SJCRH30 (cell line): Measurements from ENCODE around the gene FOXF2. TPM values are rescaled to one million over a fixed set of nuclear protein-coding genes. Genes with fewer than 3 reads are reported as not detected.
"Not testable (repeated sequence)": the region's sequence is repeated elsewhere in the genome, so short reads cannot be mapped to it uniquely, and the experiment has no call there.

ENCODE experiments used
- DNase-seq, 2 experiments: peaks; one replicate each; pipeline ENCODE4 v3.0.0-alpha.2; 2015 to 2020
- H3K27ac ChIP-seq: fragments of 250-450 bp; sonication (Bioruptor Pico); 2 replicates; pipeline ENCODE4 v1.5.1; 2020; ENCODE audit warnings: mild to moderate bottlenecking, moderate library complexity
- H3K27me3 ChIP-seq: fragments of 250-450 bp; sonication (Bioruptor Pico); 2 replicates; pipeline ENCODE4 v1.5.1; 2020; ENCODE audit warnings: mild to moderate bottlenecking, moderate library complexity
- H3K36me3 ChIP-seq: fragments of 250-450 bp; sonication (Bioruptor Pico); 2 replicates; pipeline ENCODE4 v1.5.1; 2020; ENCODE audit warnings: mild to moderate bottlenecking, moderate library complexity
- H3K4me1 ChIP-seq: fragments of 250-450 bp; sonication (Bioruptor Pico); 2 replicates; pipeline ENCODE4 v1.5.1; 2020; ENCODE audit warnings: mild to moderate bottlenecking, moderate library complexity
- H3K4me3 ChIP-seq: fragments of 250-450 bp; sonication (Bioruptor Pico); 2 replicates; pipeline ENCODE4 v1.5.1; 2020; ENCODE audit warnings: mild to moderate bottlenecking, moderate library complexity
- H3K9me3 ChIP-seq: fragments of 250-450 bp; sonication (Bioruptor Pico); replicated peaks from 2 replicates; pipeline ENCODE4 v1.5.1; 2020; ENCODE audit warnings: mild to moderate bottlenecking, moderate library complexity
- total RNA-seq: library from RNA; depleted of rRNA; stranded (reverse); fragments of >200 nt; shearing (Covaris generic); gene quantifications from 2 replicates; pipeline ENCODE4 v1.2.3, GENCODE V29; 2014; rRNA removed

Gene FOXF2
- total RNA-seq: 2.8 and 3.7 TPM in 2 replicates

GRCh38 chr6:1389369-1390132 lies at the start of gene FOXF2:
Gene FOXF2 (plus strand): TSS chr6:1389576. CDS start chr6:1389948, 372 bp downstream.
- Histone ChIP-seq H3K4me3 (peak within 1 kb of the TSS; percentile 63), H3K4me1 (no peaks in the 10 kb centered on the region), H3K27me3 (no peaks in the 10 kb centered on the region), H3K36me3 (no peaks in the 10 kb centered on the region), H3K9me3 (no peaks in the 10 kb centered on the region), H3K27ac (no peak within 1 kb of the TSS; the same call in 1 of the 2 replicates)
- peak; percentile 25 to 40 for DNase-seq

- H3K9me3 ChIP-seq: no peaks in the 10 kb centered on the region
- DNase-seq: no peak
- no peak overlapping the region for H3K4me3 ChIP-seq
- H3K4me1 ChIP-seq: no peaks in the 10 kb centered on the region
- H3K27me3 ChIP-seq: no peaks in the 10 kb centered on the region
- no peak overlapping the region for H3K27ac ChIP-seq
- H3K36me3 ChIP-seq: no peaks in the 10 kb centered on the region
These were observed 43.3 kb upstream of the FOXF2 start for GRCh38 chr6:1346101-1346500.

GRCh38 chr6:1346558-1347091 lies 42.8 kb upstream of the FOXF2 start:
- no peak overlapping the region for H3K4me3 ChIP-seq
- no peaks in the 10 kb centered on the region for H3K4me1 ChIP-seq
- no peak for DNase-seq
- no peaks in the 10 kb centered on the region for H3K27me3 ChIP-seq
- H3K9me3 ChIP-seq: no peaks in the 10 kb centered on the region
- no peak overlapping the region for H3K27ac ChIP-seq
- H3K36me3 ChIP-seq: no peaks in the 10 kb centered on the region

- Histone ChIP-seq H3K27ac (no peak overlapping the region), H3K36me3 (no peaks in the 10 kb centered on the region), H3K9me3 (no peaks in the 10 kb centered on the region), H3K4me3 (no peak overlapping the region), H3K27me3 (no peaks in the 10 kb centered on the region), H3K4me1 (no peaks in the 10 kb centered on the region)
- DNase-seq: no peak
These were observed 42.2 kb upstream of the FOXF2 start for GRCh38 chr6:1347161-1347560.

GRCh38 chr6:1348675-1349074 lies 40.7 kb upstream of the FOXF2 start:
- Histone ChIP-seq H3K36me3 (no peaks in the 10 kb centered on the region), H3K27ac (no peak overlapping the region), H3K9me3 (no peaks in the 10 kb centered on the region), H3K4me3 (no peak overlapping the region), H3K27me3 (no peaks in the 10 kb centered on the region), H3K4me1 (no peaks in the 10 kb centered on the region)
- DNase-seq: no peak

- H3K4me1 ChIP-seq: no peaks in the 10 kb centered on the region
- no peaks in the 10 kb centered on the region for H3K36me3 ChIP-seq
- no peaks in the 10 kb centered on the region for H3K27me3 ChIP-seq
- no peaks in the 10 kb centered on the region for H3K9me3 ChIP-seq
- no peak overlapping the region for H3K4me3 ChIP-seq
- no peak for DNase-seq
- no peak overlapping the region for H3K27ac ChIP-seq
These were observed 39.7 kb upstream of the FOXF2 start for GRCh38 chr6:1349655-1350054.

GRCh38 chr6:1351381-1352008 lies 37.9 kb upstream of the FOXF2 start:
- Histone ChIP-seq H3K36me3 (no peaks in the 10 kb centered on the region), H3K4me1 (no peaks in the 10 kb centered on the region), H3K9me3 (no peaks in the 10 kb centered on the region)

GRCh38 chr6:1355068-1355467 lies 34.3 kb upstream of the FOXF2 start:
- H3K4me1 ChIP-seq, H3K4me3 ChIP-seq, H3K27me3 ChIP-seq, H3K36me3 ChIP-seq, H3K9me3 ChIP-seq, H3K27ac ChIP-seq, DNase-seq: not testable (repeated sequence)

More at GRCh38 chr6:1351381-1352008, 37.9 kb upstream of the FOXF2 start:
- H3K27me3 ChIP-seq: no peaks in the 10 kb centered on the region
- DNase-seq: no peak
- H3K4me3 ChIP-seq: no peak overlapping the region
- H3K27ac ChIP-seq: no peak overlapping the region

GRCh38 chr6:1361717-1362116 lies 27.7 kb upstream of the FOXF2 start:
- not testable (repeated sequence) for H3K36me3 ChIP-seq, H3K27ac ChIP-seq, DNase-seq, H3K9me3 ChIP-seq, H3K4me1 ChIP-seq, H3K4me3 ChIP-seq, H3K27me3 ChIP-seq

- Histone ChIP-seq H3K4me3 (no peak overlapping the region), H3K27me3 (no peaks in the 10 kb centered on the region), H3K4me1 (no peaks in the 10 kb centered on the region), H3K36me3 (no peaks in the 10 kb centered on the region), H3K9me3 (no peaks in the 10 kb centered on the region), H3K27ac (no peak overlapping the region)
- DNase-seq: no peak
These were observed 26.7 kb upstream of the FOXF2 start for GRCh38 chr6:1362643-1363042.

GRCh38 chr6:1363298-1363697 lies 26.1 kb upstream of the FOXF2 start:
- no peak overlapping the region for H3K27ac ChIP-seq
- no peak overlapping the region for H3K4me3 ChIP-seq
- H3K9me3 ChIP-seq: no peaks in the 10 kb centered on the region
- no peak for DNase-seq
- no peaks in the 10 kb centered on the region for H3K36me3 ChIP-seq
- no peaks in the 10 kb centered on the region for H3K27me3 ChIP-seq
- no peaks in the 10 kb centered on the region for H3K4me1 ChIP-seq

GRCh38 chr6:1363729-1364572 lies 25.4 kb upstream of the FOXF2 start:
- Histone ChIP-seq H3K4me3 (no peak overlapping the region), H3K36me3 (no peaks in the 10 kb centered on the region), H3K27ac (no peak overlapping the region), H3K4me1 (no peaks in the 10 kb centered on the region), H3K9me3 (no peaks in the 10 kb centered on the region), H3K27me3 (no peaks in the 10 kb centered on the region)
- peak in 1 of 2 experiments; percentile 16 for DNase-seq

- Histone ChIP-seq H3K36me3 (no peaks in the 10 kb centered on the region), H3K9me3 (no peaks in the 10 kb centered on the region), H3K4me1 (no peaks in the 10 kb centered on the region), H3K27me3 (no peaks in the 10 kb centered on the region), H3K27ac (no peak overlapping the region), H3K4me3 (no peak overlapping the region)
- no peak for DNase-seq
These were observed 24.6 kb upstream of the FOXF2 start for GRCh38 chr6:1364791-1365190.

- Histone ChIP-seq H3K27me3 (no peaks in the 10 kb centered on the region), H3K27ac (no peak overlapping the region), H3K4me3 (no peak overlapping the region), H3K36me3 (no peaks in the 10 kb centered on the region), H3K4me1 (no peaks in the 10 kb centered on the region), H3K9me3 (no peaks in the 10 kb centered on the region)
- no peak for DNase-seq
These were observed 23.7 kb upstream of the FOXF2 start for GRCh38 chr6:1365686-1366085.

GRCh38 chr6:1367771-1368170 lies 21.6 kb upstream of the FOXF2 start:
- no peaks in the 10 kb centered on the region for H3K36me3 ChIP-seq
- H3K4me3 ChIP-seq: no peak overlapping the region
- H3K27ac ChIP-seq: no peak overlapping the region
- H3K4me1 ChIP-seq: no peaks in the 10 kb centered on the region
- DNase-seq: no peak
- H3K27me3 ChIP-seq: no peaks in the 10 kb centered on the region
- no peaks in the 10 kb centered on the region for H3K9me3 ChIP-seq
